HepG2 (cell line): Measurements from ENCODE around the gene EMB. TPM values are rescaled to one million over a fixed set of nuclear protein-coding genes. Genes with fewer than 3 reads are reported as not detected.

ENCODE experiments used
- ZNF503 ChIP-seq: sonication (generic); formaldehyde crosslinking; IDR thresholded peaks from 2 replicates; pipeline ENCODE4 v1.4.0; 2020; ENCODE audit warnings: missing genetic modification reagents
- polyA plus RNA-seq, 8 experiments: library from polyadenylated mRNA; depleted of rRNA in 3 of 8; stranded (reverse) in 7 of 8; unstranded in 1 of 8; fragments of >200 nt; fragmentation: Illumina TruSeq in 4 of 8; extraction: Trizol in 4 of 8; gene quantifications; 2 replicates each; pipeline versions ENCODE4 v1.2.1 to v1.2.3, GENCODE V29; 2011 to 2016; ENCODE audit warnings: low read depth in 4 of 8, missing spikeins in 1 of 8, mixed read lengths in 1 of 8; ENCODE audit not compliant: insufficient read depth in 1 of 8
- total RNA-seq, 5 experiments: library from RNA; depleted of rRNA; stranded (reverse); fragments of >200 nt; fragmentation: Illumina TruSeq; extraction: Trizol; gene quantifications; 2 replicates each; pipeline ENCODE4 v1.2.3, GENCODE V29; 2016; ENCODE audit warnings: low read depth in 1 of 5

EMB gene
- total and polyA plus RNA-seq, 2 of the 13 experiments (the other 11 are each of a cell fraction or from before 2014, with no cell fraction given), result 0.01 TPM; not detected in 1

- no peak for TF ChIP-seq ZNF503 (CRISPR knock-in tag)
Measured at GRCh38 chr5:50352382-50352781, 88.7 kb downstream of the EMB start (continued).

Other genes with a start within 250 kb of the EMB start
- gene PARP8, start 225.3 kb upstream of the EMB start, total RNA-seq (2016; rRNA removed; fragmentation: Illumina TruSeq; extraction: Trizol), result 0.08 and 0.29 TPM in 2 replicates
- gene PARP8, start 225.3 kb upstream of the EMB start, polyA plus RNA-seq (2011; rRNA removed), result 0.04 and 0.11 TPM in 2 replicates